Esophagus squamous epithelium (tissue), 5 donors: ENCODE results near the gene FN1. TPM values are rescaled to one million over a fixed set of nuclear protein-coding genes. Genes with fewer than 3 reads are reported as not detected.

Experiments
- DNase-seq: peaks from one replicate; lab custom pipeline; 2025; lab: John Stamatoyannopoulos, UW
- H3K27ac ChIP-seq, 4 donors: fragments of 200-600 bp; sonication (generic); one replicate each; pipeline ENCODE4 v1.5.1; 2016 to 2019; ENCODE audit warnings: mild to moderate bottlenecking in 1 of 4
- H3K27me3 ChIP-seq, 4 donors: fragments of 200-600 bp; sonication (generic); 1 replicate in 3 of 4; 2 replicates in 1 of 4; pipeline versions ENCODE4 v1.5.1 to v1.6.0; 2017 to 2021; ENCODE audit warnings: antibody characterized with exemption in 1 of 4
- H3K36me3 ChIP-seq, 3 donors: fragments of 200-600 bp; sonication (generic); one replicate each; pipeline ENCODE4 v1.5.1; 2016 to 2019
- H3K4me1 ChIP-seq, 3 donors: fragments of 200-600 bp; sonication (generic); one replicate each; pipeline ENCODE4 v1.5.1; 2017 to 2019
- H3K4me3 ChIP-seq, 4 donors: fragments of 200-600 bp; sonication (generic); 1 replicate in 3 of 4; 2 replicates in 1 of 4; pipeline ENCODE4 v1.5.1; 2016 to 2019; ENCODE audit warnings: mild to moderate bottlenecking in 2 of 4, moderate library complexity in 1 of 4
- H3K9me3 ChIP-seq, 3 donors: fragments of 200-600 bp; sonication (generic); one replicate each; pipeline ENCODE4 v1.5.1; 2016 to 2019
- POLR2A ChIP-seq, 4 donors: fragments of 450-650 bp; IDR thresholded peaks; one replicate each; pipeline ENCODE4 v1.6.1; 2017; ENCODE audit warnings: antibody characterized with exemption in 4 of 4, mild to moderate bottlenecking in 4 of 4, moderate library complexity in 3 of 4
- WGBS, 2 donors: methylation state at CpG; one replicate each; pipeline ENCODE4 v1.1.5; 2018; 5-methylcytosine and 5-hydroxymethylcytosine counted together
- intact Hi-C: fragments of 100-400 bp; cut with DNase I; formaldehyde crosslinking; loops from one replicate; pipeline ENCODE4 v1.15.0; 2022
- total RNA-seq, 4 donors: library from RNA; depleted of rRNA; stranded (reverse); fragments of >200 nt; gene quantifications; one replicate each; pipeline ENCODE4 v1.1.0, GENCODE V29; 2016
- TF ChIP-seq, protein P1 (sequence below), 6 experiments: fragments of 450-650 bp in 4 of 6; fragments of 200-600 bp in 2 of 6; sonication (generic) in 2 of 6; IDR thresholded peaks; one replicate each; pipeline ENCODE4 v1.5.1; 2016 to 2019; ENCODE audit warnings: antibody characterized with exemption in 6 of 6, mild to moderate bottlenecking in 4 of 6, moderate library complexity in 4 of 6
- donor health status: DM: yes; HTN: yes; CAD: no.

Gene FN1
- total RNA-seq, 4 donors from 2014 or later: 15.7 to 393 (median 112) TPM

DNA sequence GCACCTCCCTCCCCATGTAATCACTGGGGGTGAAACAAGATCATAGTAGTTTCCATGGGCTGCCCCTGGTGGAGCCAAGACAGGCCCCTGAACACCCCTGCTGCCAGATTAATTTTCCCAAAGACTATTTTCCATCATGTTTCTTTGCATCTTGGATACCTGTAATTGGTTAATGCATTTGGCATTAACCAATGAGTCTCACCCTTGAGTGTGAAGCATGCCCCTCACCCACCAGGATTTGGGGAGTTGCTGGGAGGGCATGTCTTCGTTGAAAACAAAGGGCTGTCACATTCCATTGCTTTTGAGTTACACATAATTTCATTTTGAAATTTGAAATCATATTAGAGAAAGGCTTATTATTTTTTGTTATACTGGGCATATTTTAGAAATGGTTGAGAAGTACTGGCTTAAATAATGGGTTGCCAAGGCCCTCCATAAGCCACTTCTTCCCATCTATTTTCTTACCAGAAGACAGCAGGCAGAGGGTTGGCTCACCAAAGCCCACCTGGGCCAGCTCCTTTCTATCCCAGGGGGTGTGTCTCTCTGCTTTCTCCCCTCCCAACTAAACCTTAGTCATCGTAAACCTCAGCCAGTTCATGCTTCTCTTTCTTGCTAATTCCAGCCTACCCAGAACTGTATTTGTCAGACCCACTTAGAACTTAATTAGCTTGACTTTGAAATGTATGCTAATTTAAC is 72.3 kb downstream of the FN1 start:
- Histone ChIP-seq H3K4me1 (no peaks in the 10 kb centered on the region), H3K4me3 (no peak overlapping the region), H3K27me3 (no peaks in the 10 kb centered on the region), H3K27ac (no peak overlapping the region), H3K36me3 (peaks cover 0 to 77% (median 0%) of the 10 kb centered on the region in 3 donors), H3K9me3 (no peaks in the 10 kb centered on the region)
- 52 to 72% methylated on average over 2 of the region's 2 CpGs for WGBS, 2 donors
- intact Hi-C loops: no loop called here
- DNase-seq: no peak
- TF ChIP-seq POLR2A (IDR thresholded peaks at IDR 0.05): no peak
- TF ChIP-seq, protein P1, sequence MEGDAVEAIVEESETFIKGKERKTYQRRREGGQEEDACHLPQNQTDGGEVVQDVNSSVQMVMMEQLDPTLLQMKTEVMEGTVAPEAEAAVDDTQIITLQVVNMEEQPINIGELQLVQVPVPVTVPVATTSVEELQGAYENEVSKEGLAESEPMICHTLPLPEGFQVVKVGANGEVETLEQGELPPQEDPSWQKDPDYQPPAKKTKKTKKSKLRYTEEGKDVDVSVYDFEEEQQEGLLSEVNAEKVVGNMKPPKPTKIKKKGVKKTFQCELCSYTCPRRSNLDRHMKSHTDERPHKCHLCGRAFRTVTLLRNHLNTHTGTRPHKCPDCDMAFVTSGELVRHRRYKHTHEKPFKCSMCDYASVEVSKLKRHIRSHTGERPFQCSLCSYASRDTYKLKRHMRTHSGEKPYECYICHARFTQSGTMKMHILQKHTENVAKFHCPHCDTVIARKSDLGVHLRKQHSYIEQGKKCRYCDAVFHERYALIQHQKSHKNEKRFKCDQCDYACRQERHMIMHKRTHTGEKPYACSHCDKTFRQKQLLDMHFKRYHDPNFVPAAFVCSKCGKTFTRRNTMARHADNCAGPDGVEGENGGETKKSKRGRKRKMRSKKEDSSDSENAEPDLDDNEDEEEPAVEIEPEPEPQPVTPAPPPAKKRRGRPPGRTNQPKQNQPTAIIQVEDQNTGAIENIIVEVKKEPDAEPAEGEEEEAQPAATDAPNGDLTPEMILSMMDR (IDR thresholded peaks at IDR 0.05): no peak

DNA sequence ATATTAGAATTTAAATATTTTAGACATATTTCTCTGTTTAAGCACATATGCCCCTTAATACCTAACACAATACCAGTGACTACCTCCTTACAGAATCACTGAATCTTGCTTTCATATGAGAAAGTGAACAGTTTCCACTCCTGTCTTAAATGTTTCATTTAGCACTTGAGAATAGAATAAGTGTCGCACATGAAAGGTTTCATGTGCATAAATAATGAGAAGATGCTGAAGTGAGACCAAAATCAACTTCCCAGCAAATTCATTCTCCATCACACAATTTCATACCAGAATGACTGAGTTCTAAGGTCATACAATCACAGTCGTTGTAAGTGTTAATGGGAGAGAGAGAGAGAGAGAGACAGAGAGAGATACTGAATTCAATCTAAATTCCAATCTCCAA is 72.8 kb downstream of the FN1 start:
- Histone ChIP-seq H3K27me3 (no peaks in the 10 kb centered on the region), H3K4me3 (no peak overlapping the region), H3K4me1 (no peaks in the 10 kb centered on the region), H3K27ac (no peak overlapping the region), H3K36me3 (peaks cover 0 to 74% (median 0%) of the 10 kb centered on the region in 3 donors), H3K9me3 (no peaks in the 10 kb centered on the region)
- TF ChIP-seq POLR2A (IDR thresholded peaks at IDR 0.05): no peak
- TF ChIP-seq, protein P1 (IDR thresholded peaks at IDR 0.05): no peak
- 75 to 89% methylated on average over 2 of the region's 2 CpGs for WGBS, 2 donors
- intact Hi-C loops: no loop called here
- DNase-seq: no peak

DNA sequence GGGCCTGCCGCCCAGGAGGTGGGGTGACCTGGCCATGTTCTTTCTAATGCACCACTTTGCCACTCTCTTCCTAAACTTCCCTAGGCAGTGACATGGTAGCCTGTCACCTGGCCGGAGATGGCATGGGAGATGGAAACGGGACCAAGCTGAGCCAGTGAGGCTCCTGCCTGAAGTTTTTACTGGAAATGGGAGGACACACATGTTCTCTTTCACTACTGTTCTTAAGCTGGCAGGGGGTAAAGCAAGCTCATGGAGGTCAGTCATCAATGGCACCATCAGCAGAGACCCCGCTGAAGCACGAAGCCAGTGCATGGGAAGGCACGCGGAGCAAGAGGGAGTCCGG is 73.3 kb downstream of the FN1 start:
- WGBS, 2 donors: 93 to 96% methylated on average over 6 to 8 of the region's 8 CpGs
- DNase-seq: no peak
- no peak overlapping the region for H3K4me3 ChIP-seq
- no peak overlapping the region for H3K27ac ChIP-seq
- H3K27me3 ChIP-seq: no peaks in the 10 kb centered on the region
- no peaks in the 10 kb centered on the region for H3K9me3 ChIP-seq
- intact Hi-C loops: no loop called here
- TF ChIP-seq POLR2A (IDR thresholded peaks at IDR 0.05): no peak
- TF ChIP-seq, protein P1 (IDR thresholded peaks at IDR 0.05): no peak
- H3K4me1 ChIP-seq: no peaks in the 10 kb centered on the region
- H3K36me3 ChIP-seq: peaks cover 0 to 70% (median 0%) of the 10 kb centered on the region in 3 donors

DNA sequence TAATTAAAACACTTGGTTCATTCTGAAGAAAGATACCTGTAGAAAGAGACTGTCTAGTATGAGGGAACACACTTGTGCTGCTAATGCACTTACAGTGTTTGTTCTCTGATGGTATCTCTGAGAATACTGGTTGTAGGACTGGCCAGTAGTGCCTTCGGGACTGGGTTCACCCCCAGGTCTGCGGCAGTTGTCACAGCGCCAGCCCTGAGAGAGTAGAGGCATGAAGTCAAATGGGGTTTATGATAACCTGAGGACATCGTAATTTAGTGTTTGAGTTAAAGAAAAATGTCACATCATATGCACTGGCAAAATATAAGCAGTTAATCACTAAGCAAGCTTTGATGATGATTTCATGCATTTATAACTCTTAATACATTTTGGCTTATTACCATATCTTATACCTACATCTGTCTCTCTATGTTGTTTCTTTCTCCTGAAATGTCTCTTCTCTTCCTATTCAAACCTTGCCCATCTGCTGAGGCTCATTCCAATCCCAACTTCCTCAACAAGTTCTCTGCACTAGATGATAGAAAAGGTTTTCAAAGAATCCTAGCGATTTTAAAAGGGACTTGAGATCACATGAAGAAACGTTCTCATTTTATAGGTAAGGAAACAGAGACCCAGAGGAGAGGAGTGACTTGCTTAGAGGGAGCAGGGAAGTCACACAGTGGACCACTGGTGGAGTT is 73.8 kb downstream of the FN1 start:
- Histone ChIP-seq H3K36me3 (peaks cover 0 to 70% (median 0%) of the 10 kb centered on the region in 3 donors), H3K27me3 (no peaks in the 10 kb centered on the region), H3K9me3 (no peaks in the 10 kb centered on the region), H3K4me3 (no peak overlapping the region), H3K4me1 (no peaks in the 10 kb centered on the region), H3K27ac (no peak overlapping the region)
- TF ChIP-seq, protein P1 (IDR thresholded peaks at IDR 0.05): no peak
- TF ChIP-seq POLR2A (IDR thresholded peaks at IDR 0.05): no peak
- DNase-seq: no peak
- intact Hi-C loops: no loop called here
- WGBS, 2 donors: 69 to 87% methylated on average over 5 to 6 of the region's 6 CpGs

DNA sequence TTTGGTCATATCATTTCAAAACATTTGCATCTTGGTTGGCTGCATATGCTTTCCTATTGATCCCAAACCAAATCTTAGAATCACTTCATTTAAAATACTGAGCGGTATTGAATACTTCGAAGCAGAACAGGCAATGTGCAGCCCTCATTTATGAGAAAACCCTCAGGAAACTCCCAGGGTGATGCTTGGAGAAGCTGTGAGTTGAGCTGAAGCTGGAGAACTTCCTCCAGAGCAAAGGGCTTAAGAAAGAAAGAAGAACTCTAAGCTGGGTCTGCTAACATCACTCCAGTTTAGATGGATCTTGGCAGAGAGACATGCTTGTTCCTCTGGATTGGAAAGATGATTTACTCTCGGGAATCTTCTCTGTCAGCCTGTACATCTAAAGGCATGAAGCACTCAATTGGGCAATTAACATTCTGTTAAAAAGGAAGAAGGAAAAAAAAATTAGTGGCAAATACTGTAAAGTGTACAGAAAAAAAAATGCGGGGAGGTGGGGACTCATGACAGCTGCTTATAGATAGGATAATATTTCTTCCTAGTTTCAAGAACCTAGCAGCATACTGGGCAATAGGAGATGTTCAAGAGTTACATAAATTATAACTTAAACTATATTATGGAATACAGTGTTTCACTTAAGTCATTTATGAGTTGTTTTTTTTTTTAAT is 74.5 kb downstream of the FN1 start:
- TF ChIP-seq, protein P1 (IDR thresholded peaks at IDR 0.05): no peak
- TF ChIP-seq POLR2A (IDR thresholded peaks at IDR 0.05): no peak
- no peak overlapping the region for H3K4me3 ChIP-seq
- no peak for DNase-seq
- no peaks in the 10 kb centered on the region for H3K9me3 ChIP-seq
- WGBS, 2 donors: 89 to 90% methylated on average over 4 of the region's 4 CpGs
- no peak overlapping the region for H3K27ac ChIP-seq
- intact Hi-C loops: no loop called here
- H3K36me3 ChIP-seq: peaks cover 0 to 66% (median 0%) of the 10 kb centered on the region in 3 donors
- no peaks in the 10 kb centered on the region for H3K4me1 ChIP-seq
- no peaks in the 10 kb centered on the region for H3K27me3 ChIP-seq
